MM.1S (cell line): ENCODE results near the gene TLR4.
A peak's percentile ranks its signal among the peaks of the same experiment; 100 is the strongest.

Experiments used
- DNase-seq: peaks from one replicate; pipeline ENCODE4 v3.0.0-alpha.2; 2015
- H2AFZ ChIP-seq: fragments of 300-600 bp; sonication (generic); 2 replicates; pipeline ENCODE4 v1.6.0; 2016; ENCODE audit warnings: antibody characterized with exemption, low read length
- H3F3A ChIP-seq: fragments of 300-600 bp; sonication (generic); 2 replicates; pipeline ENCODE4 v1.6.1; 2016; ENCODE audit warnings: mild to moderate bottlenecking, antibody characterized with exemption, low read length, moderate library complexity, mixed read lengths; ENCODE audit not compliant: insufficient read depth
- H3K27ac ChIP-seq: fragments of 300-600 bp; sonication (generic); 2 replicates; pipeline ENCODE4 v1.5.1; 2016; ENCODE audit warnings: mild to moderate bottlenecking, low read length
- H3K27me3 ChIP-seq: fragments of 300-600 bp; sonication (generic); replicated peaks from 2 replicates; pipeline ENCODE4 v1.6.0; 2016; ENCODE audit warnings: low read length; ENCODE audit not compliant: insufficient read depth
- H3K36me3 ChIP-seq: fragments of 300-600 bp; sonication (generic); replicated peaks from 2 replicates; pipeline ENCODE4 v1.6.1; 2016; ENCODE audit warnings: mild to moderate bottlenecking, low read length, mixed read lengths; ENCODE audit not compliant: insufficient read depth
- H3K4me1 ChIP-seq: fragments of 300-600 bp; sonication (generic); 2 replicates; pipeline ENCODE4 v1.6.1; 2016; ENCODE audit warnings: low read length, mixed read lengths
- H3K4me2 ChIP-seq: fragments of 300-600 bp; sonication (generic); 2 replicates; pipeline ENCODE4 v1.6.0; 2016; ENCODE audit warnings: low read depth, low read length
- H3K4me3 ChIP-seq: fragments of 300-600 bp; sonication (generic); 2 replicates; pipeline ENCODE4 v1.5.1; 2016; ENCODE audit warnings: low read length, mixed read lengths
- H3K79me2 ChIP-seq: fragments of 300-600 bp; sonication (generic); 2 replicates; pipeline ENCODE4 v1.6.1; 2016; ENCODE audit warnings: mixed run types, low read length, mixed read lengths
- H3K9ac ChIP-seq: fragments of 300-600 bp; sonication (generic); 2 replicates; pipeline ENCODE4 v1.6.1; 2016; ENCODE audit warnings: low read length, mixed read lengths
- H3K9me2 ChIP-seq: fragments of 300-600 bp; sonication (generic); replicated peaks from 2 replicates; pipeline ENCODE4 v1.6.1; 2016; ENCODE audit warnings: mild to moderate bottlenecking, low read length, mixed read lengths; ENCODE audit not compliant: insufficient read depth
- H3K9me3 ChIP-seq: fragments of 300-600 bp; sonication (generic); replicated peaks from 2 replicates; pipeline ENCODE4 v1.6.1; 2016; ENCODE audit warnings: mild to moderate bottlenecking, low read length, mixed read lengths; ENCODE audit not compliant: insufficient read depth
- H4K20me1 ChIP-seq: fragments of 300-600 bp; sonication (generic); 2 replicates; pipeline ENCODE4 v1.6.1; 2016; ENCODE audit warnings: mild to moderate bottlenecking, low read length, moderate library complexity, mixed read lengths; ENCODE audit not compliant: insufficient read depth
- EZH2 ChIP-seq: fragments of 300-600 bp; sonication (generic); optimal IDR thresholded peaks from 2 replicates; pipeline ENCODE3; 2017; ENCODE audit warnings: low read depth, mild to moderate bottlenecking, antibody characterized with exemption, low read length, mixed read lengths
- EZH2phosphoT487 ChIP-seq: fragments of 300-600 bp; sonication (generic); IDR thresholded peaks from 2 replicates; pipeline ENCODE4 v1.6.1; 2018; ENCODE audit warnings: antibody characterized with exemption, low read length
- TF ChIP-seq, protein P1 (sequence below): fragments of 300-600 bp; sonication (generic); IDR thresholded peaks from 2 replicates; pipeline ENCODE4 v1.5.1; 2016; ENCODE audit warnings: antibody characterized with exemption, low read length, mixed read lengths

Gene TLR4

DNA sequence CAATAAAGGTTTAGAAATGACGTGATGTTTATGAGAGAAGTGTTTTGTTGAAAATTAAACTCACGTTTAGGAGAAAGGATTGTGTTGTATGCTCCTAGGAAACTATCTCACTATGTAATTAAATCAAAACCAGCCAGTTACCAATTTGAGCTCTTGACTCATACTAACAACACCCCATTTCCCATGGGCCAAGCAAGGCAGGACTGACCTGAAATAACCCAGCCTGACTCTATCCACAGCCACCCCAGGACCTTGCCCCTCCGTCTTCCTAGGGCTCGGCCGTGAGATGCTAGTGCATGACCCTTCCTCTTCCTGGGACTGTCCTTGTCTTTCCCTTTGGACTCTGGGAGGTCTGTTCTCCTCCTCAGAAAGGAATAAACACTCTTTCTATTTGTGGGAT, 16.4 kb downstream of the TLR4 start:
- no peaks in the 10 kb centered on the region for H4K20me1 ChIP-seq
- no peak overlapping the region for H3K9ac ChIP-seq
- H3K9me2 ChIP-seq = no peaks in the 10 kb centered on the region
- TF ChIP-seq, protein P1, sequence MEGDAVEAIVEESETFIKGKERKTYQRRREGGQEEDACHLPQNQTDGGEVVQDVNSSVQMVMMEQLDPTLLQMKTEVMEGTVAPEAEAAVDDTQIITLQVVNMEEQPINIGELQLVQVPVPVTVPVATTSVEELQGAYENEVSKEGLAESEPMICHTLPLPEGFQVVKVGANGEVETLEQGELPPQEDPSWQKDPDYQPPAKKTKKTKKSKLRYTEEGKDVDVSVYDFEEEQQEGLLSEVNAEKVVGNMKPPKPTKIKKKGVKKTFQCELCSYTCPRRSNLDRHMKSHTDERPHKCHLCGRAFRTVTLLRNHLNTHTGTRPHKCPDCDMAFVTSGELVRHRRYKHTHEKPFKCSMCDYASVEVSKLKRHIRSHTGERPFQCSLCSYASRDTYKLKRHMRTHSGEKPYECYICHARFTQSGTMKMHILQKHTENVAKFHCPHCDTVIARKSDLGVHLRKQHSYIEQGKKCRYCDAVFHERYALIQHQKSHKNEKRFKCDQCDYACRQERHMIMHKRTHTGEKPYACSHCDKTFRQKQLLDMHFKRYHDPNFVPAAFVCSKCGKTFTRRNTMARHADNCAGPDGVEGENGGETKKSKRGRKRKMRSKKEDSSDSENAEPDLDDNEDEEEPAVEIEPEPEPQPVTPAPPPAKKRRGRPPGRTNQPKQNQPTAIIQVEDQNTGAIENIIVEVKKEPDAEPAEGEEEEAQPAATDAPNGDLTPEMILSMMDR = no peak
- TF ChIP-seq EZH2 (no peak), EZH2phosphoT487 (no peak)
- no peak for DNase-seq
- H3K36me3 ChIP-seq = no peaks in the 10 kb centered on the region
- H3K27me3 ChIP-seq = no peaks in the 10 kb centered on the region
- no peak overlapping the region for H3K4me3 ChIP-seq
- H3K4me1 ChIP-seq = peaks cover 45% of the 10 kb centered on the region
- no peak overlapping the region for H3K4me2 ChIP-seq
- H2AFZ ChIP-seq = no peak overlapping the region
- H3K27ac ChIP-seq = no peak overlapping the region
- no peaks in the 10 kb centered on the region for H3K9me3 ChIP-seq
- no peaks in the 10 kb centered on the region for H3K79me2 ChIP-seq
- peaks cover 9% of the 10 kb centered on the region; the same call in 1 of the 2 replicates for H3F3A ChIP-seq

GRCh38 chr9:117720987-117721386, 16.8 kb downstream of the TLR4 start:
- H2AFZ ChIP-seq = no peak overlapping the region
- H3K27me3 ChIP-seq = no peaks in the 10 kb centered on the region

GRCh38 chr9:117722108-117722761, 18.0 kb downstream of the TLR4 start:
- peaks cover 45% of the 10 kb centered on the region for H3K4me1 ChIP-seq
- H3K9me2 ChIP-seq = no peaks in the 10 kb centered on the region
- H3K27ac ChIP-seq = peak overlapping the region; percentile 36; the same call in 1 of the 2 replicates
- H3K79me2 ChIP-seq = no peaks in the 10 kb centered on the region
- H3K9me3 ChIP-seq = no peaks in the 10 kb centered on the region
- H4K20me1 ChIP-seq = no peaks in the 10 kb centered on the region
- H3F3A ChIP-seq = peaks cover 9% of the 10 kb centered on the region; the same call in 1 of the 2 replicates
- TF ChIP-seq EZH2 = no peak
- TF ChIP-seq, protein P1 = peak; percentile 18; the same call in 1 of the 2 replicates
- H2AFZ ChIP-seq = no peak overlapping the region
- H3K9ac ChIP-seq = no peak overlapping the region
- no peaks in the 10 kb centered on the region for H3K36me3 ChIP-seq
- H3K27me3 ChIP-seq = no peaks in the 10 kb centered on the region
- peak; percentile 74 for DNase-seq
- peak overlapping the region; percentile 34 for H3K4me2 ChIP-seq
- H3K4me3 ChIP-seq = no peak overlapping the region

More at GRCh38 chr9:117720987-117721386, 16.8 kb downstream of the TLR4 start:
- Histone ChIP-seq H4K20me1 (no peaks in the 10 kb centered on the region), H3K4me1 (peaks cover 45% of the 10 kb centered on the region), H3F3A (peaks cover 9% of the 10 kb centered on the region; the same call in 1 of the 2 replicates), H3K79me2 (no peaks in the 10 kb centered on the region), H3K27ac (no peak overlapping the region), H3K9me3 (no peaks in the 10 kb centered on the region), H3K36me3 (no peaks in the 10 kb centered on the region), H3K9ac (no peak overlapping the region), H3K4me3 (no peak overlapping the region), H3K4me2 (no peak overlapping the region), H3K9me2 (no peaks in the 10 kb centered on the region)
- no peak for TF ChIP-seq EZH2phosphoT487
- TF ChIP-seq EZH2 = no peak
- TF ChIP-seq, protein P1 = no peak
- no peak for DNase-seq
